Measurements from ENCODE around the gene CITED4. TPM values are rescaled to one million over a fixed set of nuclear protein-coding genes. Genes with fewer than 3 reads are reported as not detected.

The CITED4 gene
- polyA plus RNA-seq, 3 donors: 2.4 to 18.8 (median 17.1) TPM

DNA sequence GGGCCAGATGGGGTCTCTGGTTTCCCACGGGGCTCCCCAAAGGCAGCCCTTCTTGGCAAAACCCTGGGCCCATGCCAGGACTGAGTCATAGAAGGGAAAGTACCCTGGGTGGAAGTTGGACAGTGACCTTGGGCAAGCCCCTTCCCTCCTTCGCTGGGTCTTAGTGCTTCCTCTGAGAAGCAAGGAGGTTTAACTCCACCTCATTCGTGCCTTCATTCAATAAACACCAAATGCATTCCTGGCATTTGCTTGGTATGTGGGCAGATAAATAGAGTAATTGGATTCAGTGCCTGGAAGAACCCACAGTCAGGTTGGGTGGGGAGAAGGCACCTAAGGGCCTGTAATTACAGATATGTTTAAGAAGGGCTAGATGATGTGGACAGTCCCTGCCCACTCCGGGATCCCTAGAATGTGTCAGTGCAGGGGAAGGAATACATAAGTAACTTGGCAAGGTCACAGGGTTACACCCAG lies 36.3 kb upstream of the CITED4 start:
- peaks cover 30% of the 10 kb centered on the region for H3K4me1 Mint-ChIP-seq
- TF ChIP-seq, protein P1, sequence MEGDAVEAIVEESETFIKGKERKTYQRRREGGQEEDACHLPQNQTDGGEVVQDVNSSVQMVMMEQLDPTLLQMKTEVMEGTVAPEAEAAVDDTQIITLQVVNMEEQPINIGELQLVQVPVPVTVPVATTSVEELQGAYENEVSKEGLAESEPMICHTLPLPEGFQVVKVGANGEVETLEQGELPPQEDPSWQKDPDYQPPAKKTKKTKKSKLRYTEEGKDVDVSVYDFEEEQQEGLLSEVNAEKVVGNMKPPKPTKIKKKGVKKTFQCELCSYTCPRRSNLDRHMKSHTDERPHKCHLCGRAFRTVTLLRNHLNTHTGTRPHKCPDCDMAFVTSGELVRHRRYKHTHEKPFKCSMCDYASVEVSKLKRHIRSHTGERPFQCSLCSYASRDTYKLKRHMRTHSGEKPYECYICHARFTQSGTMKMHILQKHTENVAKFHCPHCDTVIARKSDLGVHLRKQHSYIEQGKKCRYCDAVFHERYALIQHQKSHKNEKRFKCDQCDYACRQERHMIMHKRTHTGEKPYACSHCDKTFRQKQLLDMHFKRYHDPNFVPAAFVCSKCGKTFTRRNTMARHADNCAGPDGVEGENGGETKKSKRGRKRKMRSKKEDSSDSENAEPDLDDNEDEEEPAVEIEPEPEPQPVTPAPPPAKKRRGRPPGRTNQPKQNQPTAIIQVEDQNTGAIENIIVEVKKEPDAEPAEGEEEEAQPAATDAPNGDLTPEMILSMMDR (IDR thresholded peaks at IDR 0.05): no peak
- Histone ChIP-seq H3K27ac (ENCODE audit: low read depth in 1 of 2, low read length in 2 of 2) (peak overlapping the region in 1 of 2 donors; percentile 7), H3K9ac (ENCODE audit: insufficient read depth, low read length, poor library complexity, severe bottlenecking) (no peak overlapping the region), H3K36me3 (replicated peaks in 1 of 2; ENCODE audit: control insufficient read depth in 1 of 2, insufficient read depth in 2 of 2, low read length in 2 of 2) (no peaks in the 10 kb centered on the region), H3K79me2 (ENCODE audit: insufficient read depth, low read length) (no peaks in the 10 kb centered on the region), H2AFZ (ENCODE audit: insufficient read depth, low read depth, low read length, poor library complexity, severe bottlenecking) (no peak overlapping the region), H3K4me1 (ENCODE audit: control insufficient read depth in 1 of 2, insufficient read depth in 2 of 2, low read length in 2 of 2) (peaks cover 15 to 23% of the 10 kb centered on the region in 2 donors), H3K4me2 (replicated peaks; ENCODE audit: extremely low read depth, low read length, poor library complexity, severe bottlenecking) (peak overlapping the region; percentile 13), H3K27me3 (ENCODE audit: control insufficient read depth in 2 of 2, insufficient read depth in 2 of 2, low read length in 2 of 2) (no peaks in the 10 kb centered on the region), H4K20me1 (ENCODE audit: insufficient read depth, low read length) (no peaks in the 10 kb centered on the region), H3K9me3 (replicated peaks in 1 of 2; ENCODE audit: control insufficient read depth in 1 of 2, insufficient read depth in 1 of 2, low read length in 2 of 2) (peaks cover 10 to 19% of the 10 kb centered on the region in 2 donors), H3K4me3 (replicated peaks in 1 of 3; ENCODE audit: low read depth in 2 of 3, low read length in 3 of 3) (no peak overlapping the region)
- peaks cover 2 to 5% of the 10 kb centered on the region in 2 donors for H3K36me3 Mint-ChIP-seq
- DNase-seq: peak; percentile 66 to 90 (median 78)
- peak overlapping the region in 1 of 2 donors; percentile 39 for H3K4me3 Mint-ChIP-seq
- intact Hi-C loops (cut with micrococcal nuclease): no loop called here
- H3K9me3 Mint-ChIP-seq: peaks cover 17 to 23% (median 19%) of the 10 kb centered on the region in 7 donors
- 50% methylated on average over 2 of the region's 4 CpGs for WGBS (ENCODE audit: insufficient coverage)
- peaks cover 0 to 3% (median 0%) of the 10 kb centered on the region in 3 donors for H3K27me3 Mint-ChIP-seq (ENCODE audit: low read depth in 3 of 3)
- H3K27ac Mint-ChIP-seq: peak overlapping the region in 5 of 7 donors; percentile 21 to 86 (median 72)

DNA sequence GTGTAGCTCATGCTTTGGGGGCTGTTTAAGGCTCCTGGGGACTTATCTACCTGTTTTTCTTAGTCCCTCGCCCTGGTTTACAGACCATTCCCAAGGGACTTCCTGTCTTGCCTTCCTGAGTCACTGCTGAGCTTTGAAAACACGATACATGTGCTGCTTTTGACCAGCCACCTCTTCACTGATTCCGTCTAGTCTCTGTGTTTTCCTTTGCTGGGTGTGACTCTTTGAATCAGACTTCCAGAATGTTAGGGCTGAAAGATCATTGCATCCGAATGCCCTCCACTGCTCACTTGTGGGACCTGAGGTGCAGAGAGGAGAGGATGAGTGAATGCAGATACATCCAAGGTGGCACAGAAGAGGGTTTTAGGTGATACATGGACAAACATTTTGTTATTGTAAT lies 35.4 kb upstream of the CITED4 start:
- Histone ChIP-seq H3K9ac (ENCODE audit: insufficient read depth, low read length, poor library complexity, severe bottlenecking) (no peak overlapping the region), H3K27me3 (ENCODE audit: control insufficient read depth in 2 of 2, insufficient read depth in 2 of 2, low read length in 2 of 2) (no peaks in the 10 kb centered on the region), H3K4me3 (replicated peaks in 1 of 3; ENCODE audit: low read depth in 2 of 3, low read length in 3 of 3) (no peak overlapping the region), H3K27ac (ENCODE audit: low read depth in 1 of 2, low read length in 2 of 2) (no peak overlapping the region), H3K4me2 (replicated peaks; ENCODE audit: extremely low read depth, low read length, poor library complexity, severe bottlenecking) (no peak overlapping the region), H2AFZ (ENCODE audit: insufficient read depth, low read depth, low read length, poor library complexity, severe bottlenecking) (no peak overlapping the region), H3K79me2 (ENCODE audit: insufficient read depth, low read length) (no peaks in the 10 kb centered on the region), H4K20me1 (ENCODE audit: insufficient read depth, low read length) (no peaks in the 10 kb centered on the region), H3K9me3 (replicated peaks in 1 of 2; ENCODE audit: control insufficient read depth in 1 of 2, insufficient read depth in 1 of 2, low read length in 2 of 2) (peaks cover 13 to 20% of the 10 kb centered on the region in 2 donors), H3K4me1 (ENCODE audit: control insufficient read depth in 1 of 2, insufficient read depth in 2 of 2, low read length in 2 of 2) (peaks cover 15 to 23% of the 10 kb centered on the region in 2 donors), H3K36me3 (replicated peaks in 1 of 2; ENCODE audit: control insufficient read depth in 1 of 2, insufficient read depth in 2 of 2, low read length in 2 of 2) (no peaks in the 10 kb centered on the region)
- peak overlapping the region in 4 of 7 donors; percentile 1 to 81 (median 45) for H3K27ac Mint-ChIP-seq
- peaks cover 28% of the 10 kb centered on the region for H3K4me1 Mint-ChIP-seq
- H3K4me3 Mint-ChIP-seq: no peak overlapping the region
- intact Hi-C loops (cut with micrococcal nuclease): no loop called here
- TF ChIP-seq, protein P1 (IDR thresholded peaks at IDR 0.05): no peak
- peaks cover 0 to 2% (median 0%) of the 10 kb centered on the region in 3 donors for H3K27me3 Mint-ChIP-seq (ENCODE audit: low read depth in 3 of 3)
- 75% methylated on average over 2 of the region's 4 CpGs for WGBS (ENCODE audit: insufficient coverage)
- peaks cover 0 to 5% of the 10 kb centered on the region in 2 donors for H3K36me3 Mint-ChIP-seq
- DNase-seq: peak in 1 of 3 donors; percentile 12
- H3K9me3 Mint-ChIP-seq: peaks cover 20 to 30% (median 26%) of the 10 kb centered on the region in 7 donors

Measured in CD14-positive monocyte (primary cell).